ENCODE results near the gene NRROS.

- TF ChIP-seq POLR2AphosphoS5 (IDR thresholded peaks at IDR 0.05; ENCODE audit: low read depth, low read length) (no peak), RXRA (IDR thresholded peaks at IDR 0.05; ENCODE audit: borderline replicate concordance, low read depth) (no peak)
These were observed 15.3 kb upstream of the NRROS start for GRCh38 chr3:196624067-196624790.
